Nephron progenitor cell (in vitro differentiated cells): ENCODE measurements around the gene CC2D2A.

Experiments
- DNase-seq: peaks from one replicate; pipeline ENCODE4 v3.0.0; 2021
- H3K27ac Mint-ChIP-seq: 2 replicates; pipeline ENCODE4 v1.8.0; 2021; ENCODE audit warnings: mild to moderate bottlenecking, moderate library complexity, mixed read lengths
- H3K27me3 Mint-ChIP-seq: 2 replicates; pipeline ENCODE4 v1.8.0; 2021; ENCODE audit warnings: mild to moderate bottlenecking, low read depth, mixed read lengths; ENCODE audit not compliant: poor library complexity
- H3K36me3 Mint-ChIP-seq: 2 replicates; pipeline ENCODE4 v1.8.0; 2021; ENCODE audit warnings: low read depth, mixed read lengths
- H3K4me1 Mint-ChIP-seq: 2 replicates; pipeline ENCODE4 v1.8.0; 2021; ENCODE audit warnings: mixed read lengths
- H3K4me3 Mint-ChIP-seq: 2 replicates; pipeline ENCODE4 v1.8.0; 2021; ENCODE audit warnings: mild to moderate bottlenecking, moderate library complexity, mixed read lengths
- H3K9me3 Mint-ChIP-seq: 2 replicates; pipeline ENCODE4 v1.8.0; 2021; ENCODE audit warnings: mild to moderate bottlenecking, moderate library complexity, mixed read lengths
- TF ChIP-seq, protein P1 (sequence below): fragments of 200-600 bp; sonication (generic); IDR thresholded peaks from 2 replicates; pipeline ENCODE4 v1.5.0; 2021; ENCODE audit warnings: antibody characterized with exemption

Gene CC2D2A

DNA sequence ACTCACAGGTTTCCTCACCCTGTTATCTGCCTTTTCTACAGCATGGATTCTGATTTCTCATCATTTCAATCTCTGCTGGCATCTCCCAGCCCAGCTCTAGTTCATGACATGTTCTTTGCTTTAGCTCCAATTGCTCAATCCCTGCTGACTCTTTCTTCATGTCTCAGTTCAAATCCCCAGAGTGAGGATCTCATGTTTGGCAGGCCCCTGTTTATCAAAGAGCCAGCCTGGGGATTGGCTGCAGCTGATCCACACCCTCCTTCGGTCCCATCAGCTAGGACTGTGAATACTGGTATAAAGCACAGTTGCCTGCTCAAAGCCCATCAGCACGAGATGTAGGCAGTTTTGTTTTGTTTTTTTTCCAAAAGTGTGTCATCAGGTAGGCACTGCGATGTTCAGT lies 14.4 kb upstream of the CC2D2A start:
- Mint-ChIP-seq H3K36me3 (no peaks in the 10 kb centered on the region), H3K27ac (no peak overlapping the region), H3K27me3 (peaks cover 3% of the 10 kb centered on the region), H3K4me1 (peaks cover 15% of the 10 kb centered on the region), H3K4me3 (no peak overlapping the region), H3K9me3 (no peaks in the 10 kb centered on the region)
- no peak for DNase-seq
- TF ChIP-seq, protein P1, sequence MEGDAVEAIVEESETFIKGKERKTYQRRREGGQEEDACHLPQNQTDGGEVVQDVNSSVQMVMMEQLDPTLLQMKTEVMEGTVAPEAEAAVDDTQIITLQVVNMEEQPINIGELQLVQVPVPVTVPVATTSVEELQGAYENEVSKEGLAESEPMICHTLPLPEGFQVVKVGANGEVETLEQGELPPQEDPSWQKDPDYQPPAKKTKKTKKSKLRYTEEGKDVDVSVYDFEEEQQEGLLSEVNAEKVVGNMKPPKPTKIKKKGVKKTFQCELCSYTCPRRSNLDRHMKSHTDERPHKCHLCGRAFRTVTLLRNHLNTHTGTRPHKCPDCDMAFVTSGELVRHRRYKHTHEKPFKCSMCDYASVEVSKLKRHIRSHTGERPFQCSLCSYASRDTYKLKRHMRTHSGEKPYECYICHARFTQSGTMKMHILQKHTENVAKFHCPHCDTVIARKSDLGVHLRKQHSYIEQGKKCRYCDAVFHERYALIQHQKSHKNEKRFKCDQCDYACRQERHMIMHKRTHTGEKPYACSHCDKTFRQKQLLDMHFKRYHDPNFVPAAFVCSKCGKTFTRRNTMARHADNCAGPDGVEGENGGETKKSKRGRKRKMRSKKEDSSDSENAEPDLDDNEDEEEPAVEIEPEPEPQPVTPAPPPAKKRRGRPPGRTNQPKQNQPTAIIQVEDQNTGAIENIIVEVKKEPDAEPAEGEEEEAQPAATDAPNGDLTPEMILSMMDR: no peak

DNA sequence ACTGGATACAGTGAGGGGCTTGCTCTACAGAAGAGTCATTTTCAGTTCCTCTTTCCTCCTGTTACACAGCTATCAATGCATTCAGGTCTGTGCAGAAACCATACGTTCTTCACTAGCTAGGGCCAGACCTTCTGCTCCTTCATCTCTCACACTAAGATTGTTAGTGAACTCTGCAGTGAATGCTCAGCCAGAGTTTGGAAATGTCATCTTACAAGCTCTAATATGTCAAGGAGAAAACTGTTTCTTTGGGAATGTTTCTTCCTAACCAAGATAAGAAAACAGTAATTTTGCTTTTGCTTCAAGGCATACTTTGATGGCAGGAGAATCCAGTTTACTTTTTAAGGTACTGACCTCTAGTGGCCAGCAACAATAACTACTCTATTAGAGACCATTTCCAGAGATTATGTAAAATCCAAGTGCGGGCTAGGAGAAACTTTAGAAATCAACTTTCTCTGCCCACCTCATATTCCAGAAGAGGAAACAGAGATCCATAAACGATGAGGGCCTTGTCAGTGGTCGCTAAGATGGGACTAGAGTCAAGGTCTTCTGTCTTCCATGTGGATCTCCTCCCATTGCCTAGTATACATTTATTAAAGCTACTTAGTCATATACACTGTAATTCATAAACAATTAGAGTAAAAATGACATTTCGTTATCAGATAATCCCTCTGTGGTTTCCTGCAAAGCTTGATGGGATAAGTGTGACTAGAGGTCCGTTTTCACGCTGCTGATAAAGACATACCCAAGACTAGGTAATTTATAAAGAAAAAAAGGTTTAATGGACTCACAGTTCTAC lies 12.1 kb upstream of the CC2D2A start:
- peaks cover 12% of the 10 kb centered on the region for H3K27me3 Mint-ChIP-seq
- H3K27ac Mint-ChIP-seq: no peak overlapping the region
- H3K4me1 Mint-ChIP-seq: peaks cover 20% of the 10 kb centered on the region
- H3K36me3 Mint-ChIP-seq: no peaks in the 10 kb centered on the region
- no peak for DNase-seq
- TF ChIP-seq, protein P1: peak; percentile 76
- no peak overlapping the region for H3K4me3 Mint-ChIP-seq
- peaks cover 3% of the 10 kb centered on the region for H3K9me3 Mint-ChIP-seq

DNA sequence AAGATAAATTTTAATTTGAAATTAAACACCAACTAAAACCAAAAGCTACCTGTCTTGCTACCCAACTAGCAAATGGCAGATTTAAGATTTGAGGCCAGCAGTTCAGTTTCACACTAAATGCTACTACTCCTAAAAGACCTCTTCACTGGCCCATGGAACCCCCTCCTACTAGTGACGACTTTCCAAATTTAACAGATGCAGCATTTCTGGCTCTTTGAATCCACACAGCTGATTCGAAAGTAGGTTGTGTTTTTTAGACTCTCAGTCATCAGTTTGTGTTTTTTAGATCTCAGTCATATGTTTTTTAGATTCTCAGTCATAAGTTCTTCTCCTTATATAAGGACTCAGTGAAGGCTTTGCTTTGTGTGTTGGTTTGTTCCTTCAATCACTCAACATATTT lies 11.1 kb upstream of the CC2D2A start:
- no peak for DNase-seq
- TF ChIP-seq, protein P1: no peak
- Mint-ChIP-seq H3K27ac (no peak overlapping the region), H3K27me3 (peaks cover 12% of the 10 kb centered on the region), H3K9me3 (peaks cover 3% of the 10 kb centered on the region), H3K4me3 (no peak overlapping the region), H3K4me1 (peaks cover 20% of the 10 kb centered on the region), H3K36me3 (no peaks in the 10 kb centered on the region)

DNA sequence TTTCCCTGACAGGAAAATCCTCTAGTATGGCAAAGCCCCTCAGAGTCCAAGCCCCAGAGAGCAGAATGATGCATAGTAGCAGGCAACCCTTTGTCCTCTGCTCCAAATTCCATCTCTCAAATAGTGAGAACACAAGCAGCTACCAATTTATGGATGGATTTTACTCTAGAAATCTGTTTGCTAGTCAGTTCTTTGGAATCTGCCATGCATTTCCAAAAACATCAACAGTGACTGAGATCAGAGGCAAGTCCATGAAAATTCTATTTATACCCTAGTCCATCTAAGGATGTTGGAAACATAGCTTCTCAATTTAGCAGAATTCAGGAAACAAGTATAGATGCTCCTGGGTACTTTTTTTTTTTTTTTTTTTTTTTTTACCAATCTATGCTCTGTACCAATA lies 10.0 kb upstream of the CC2D2A start:
- H3K27me3 Mint-ChIP-seq: peaks cover 12% of the 10 kb centered on the region
- H3K9me3 Mint-ChIP-seq: peaks cover 3% of the 10 kb centered on the region
- peaks cover 20% of the 10 kb centered on the region for H3K4me1 Mint-ChIP-seq
- TF ChIP-seq, protein P1: no peak
- DNase-seq: no peak
- H3K36me3 Mint-ChIP-seq: no peaks in the 10 kb centered on the region
- H3K4me3 Mint-ChIP-seq: no peak overlapping the region
- H3K27ac Mint-ChIP-seq: no peak overlapping the region

DNA sequence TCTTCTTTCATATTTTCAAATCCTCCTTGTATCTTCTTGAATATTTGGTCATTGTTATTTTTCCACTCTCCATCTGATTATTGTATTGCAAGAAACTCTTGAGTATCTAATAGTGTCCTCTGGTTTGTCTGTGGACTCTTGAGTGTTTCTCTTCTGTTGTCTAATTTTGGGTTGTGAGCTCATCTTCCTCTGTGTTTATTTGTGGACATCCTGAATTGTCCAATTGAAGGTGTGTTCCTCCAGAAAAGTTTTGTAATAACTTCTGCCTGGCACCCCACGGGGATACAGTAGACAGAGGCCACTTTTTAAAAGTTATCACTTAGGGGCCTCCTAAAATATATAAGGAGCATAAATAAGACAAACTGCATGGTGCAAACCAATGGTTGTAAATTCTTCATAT lies 3.1 kb upstream of the CC2D2A start:
- Mint-ChIP-seq H3K36me3 (no peaks in the 10 kb centered on the region), H3K27ac (no peak overlapping the region), H3K4me1 (peaks cover 24% of the 10 kb centered on the region), H3K4me3 (no peak overlapping the region), H3K9me3 (peaks cover 3% of the 10 kb centered on the region), H3K27me3 (peaks cover 13% of the 10 kb centered on the region)
- DNase-seq: no peak
- TF ChIP-seq, protein P1: no peak

DNA sequence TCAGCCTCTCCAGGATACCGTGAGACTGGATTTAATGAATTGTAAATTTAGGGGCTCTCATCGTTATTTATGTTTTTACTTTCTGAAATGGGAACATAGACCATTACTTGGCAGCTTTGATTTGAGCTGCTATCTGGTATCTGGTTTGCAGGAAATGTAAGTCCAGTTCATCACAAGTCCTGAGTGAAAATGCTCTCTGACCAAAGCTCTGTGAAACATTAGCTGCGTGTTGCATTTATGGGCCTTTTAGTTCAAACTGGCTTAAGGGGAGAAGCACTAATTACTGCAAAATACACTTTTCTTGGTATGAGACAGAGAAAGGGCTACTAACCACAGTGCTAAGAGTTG lies 420 bp downstream of the CC2D2A start:
- peaks cover 33% of the 10 kb centered on the region for H3K4me1 Mint-ChIP-seq
- no peak for DNase-seq
- TF ChIP-seq, protein P1: no peak
- H3K9me3 Mint-ChIP-seq: no peaks in the 10 kb centered on the region
- H3K27ac Mint-ChIP-seq: peak overlapping the region; percentile 92
- no peaks in the 10 kb centered on the region for H3K36me3 Mint-ChIP-seq
- peaks cover 11% of the 10 kb centered on the region for H3K27me3 Mint-ChIP-seq
- H3K4me3 Mint-ChIP-seq: peak overlapping the region; percentile 94
